GM18499 (cell line): Measurements from ENCODE around the gene OR1N1.
"Not testable (repeated sequence)": the region's sequence is repeated elsewhere in the genome, so short reads cannot be mapped to it uniquely, and the experiment has no call there.

ENCODE experiments used
- ATAC-seq: cut with Tn5 transposase; IDR thresholded peaks from one replicate; pipeline ENCODE4 v1.9.1; 2021; ENCODE audit warnings: moderate number of reproducible peaks; ENCODE audit not compliant: insufficient read depth, unreplicated experiment

The OR1N1 gene

GRCh38 chr9:122527193-122527592, at the start of gene OR1N1:
TSS of gene OR1N1 (minus strand) at chr9:122527293. CDS start at chr9:122527293, 0 bp downstream.
- ATAC-seq: no peak

GRCh38 chr9:122572456-122572855, 45.4 kb upstream of the OR1N1 start:
- ATAC-seq: no peak

GRCh38 chr9:122567901-122568300, 40.8 kb upstream of the OR1N1 start:
- ATAC-seq: no peak

- ATAC-seq: no peak
Measured at GRCh38 chr9:122562134-122562760, 35.2 kb upstream of the OR1N1 start.

GRCh38 chr9:122561446-122561845, 34.4 kb upstream of the OR1N1 start:
- no peak for ATAC-seq

- ATAC-seq: no peak
Measured at GRCh38 chr9:122552812-122553211, 25.7 kb upstream of the OR1N1 start, which contains the start of gene OR1N2. TSS of gene OR1N2 (plus strand) at chr9:122553112. CDS start at chr9:122553212, 100 bp downstream.

- ATAC-seq: no peak
Measured at GRCh38 chr9:122551371-122551770, 24.3 kb upstream of the OR1N1 start.

- ATAC-seq: no peak
Measured at GRCh38 chr9:122546196-122546595, 19.1 kb upstream of the OR1N1 start.

- ATAC-seq: no peak
Measured at GRCh38 chr9:122538757-122539156, 11.7 kb upstream of the OR1N1 start.

- not testable (repeated sequence) for ATAC-seq
Measured at GRCh38 chr9:122537066-122537465, 10.0 kb upstream of the OR1N1 start.

- ATAC-seq: no peak
Measured at GRCh38 chr9:122536134-122536533, 9.0 kb upstream of the OR1N1 start.

- ATAC-seq: not testable (repeated sequence)
Measured at GRCh38 chr9:122531157-122531556, 4.1 kb upstream of the OR1N1 start.

- ATAC-seq: no peak
Measured at GRCh38 chr9:122526602-122527001, 491 bp downstream of the OR1N1 start.

- ATAC-seq: no peak
Measured at GRCh38 chr9:122519376-122519775, 7.7 kb downstream of the OR1N1 start.

- no peak for ATAC-seq
Measured at GRCh38 chr9:122518841-122519240, 8.3 kb downstream of the OR1N1 start, which contains the start of gene OR1J4. TSS of gene OR1J4 (plus strand) at chr9:122519141. CDS start at chr9:122519141, 0 bp downstream.

GRCh38 chr9:122518226-122518625, 8.9 kb downstream of the OR1N1 start:
- no peak for ATAC-seq

GRCh38 chr9:122510502-122510901, 16.6 kb downstream of the OR1N1 start, which contains the start of gene OR1J2:
TSS of gene OR1J2 (plus strand) at chr9:122510802. CDS start at chr9:122510802, 0 bp downstream.
- ATAC-seq: no peak

GRCh38 chr9:122506964-122507363, 20.1 kb downstream of the OR1N1 start:
- no peak for ATAC-seq

- ATAC-seq: no peak
Measured at GRCh38 chr9:122498883-122499288, 28.2 kb downstream of the OR1N1 start.

GRCh38 chr9:122479062-122479461, 48.0 kb downstream of the OR1N1 start:
- ATAC-seq: no peak

- ATAC-seq: no peak
Measured at GRCh38 chr9:122477826-122478225, 49.3 kb downstream of the OR1N1 start, which contains the start of gene OR1J1. TSS of gene OR1J1 (minus strand) at chr9:122477926. CDS start at chr9:122477926, 0 bp downstream.

- ATAC-seq: no peak
Measured at GRCh38 chr9:122477346-122477745, 49.7 kb downstream of the OR1N1 start.
